GM18502 (cell line): ENCODE results near the gene U2AF2.
"Not testable (repeated sequence)": the region's sequence is repeated elsewhere in the genome, so short reads cannot be mapped to it uniquely, and the experiment has no call there.

ENCODE experiments used
- ATAC-seq: cut with Tn5 transposase; IDR thresholded peaks from one replicate; pipeline ENCODE4 v1.9.1; 2021; ENCODE audit warnings: mild to moderate bottlenecking; ENCODE audit not compliant: unreplicated experiment, poor library complexity

U2AF2 gene

GRCh38 chr19:55700813-55701212, 46.0 kb downstream of the U2AF2 start:
- ATAC-seq: no peak

- no peak for ATAC-seq
Measured at GRCh38 chr19:55702131-55702627, 47.3 kb downstream of the U2AF2 start.

GRCh38 chr19:55703790-55704215, 49.0 kb downstream of the U2AF2 start:
- no peak for ATAC-seq

- ATAC-seq: no peak
Measured at GRCh38 chr19:55704494-55705245, 49.8 kb downstream of the U2AF2 start.

- ATAC-seq: no peak
Measured at GRCh38 chr19:55705972-55706371, 51.1 kb downstream of the U2AF2 start.

GRCh38 chr19:55711719-55712118, 56.9 kb downstream of the U2AF2 start:
- no peak for ATAC-seq

- no peak for ATAC-seq
Measured at GRCh38 chr19:55712804-55713631, 58.2 kb downstream of the U2AF2 start.

GRCh38 chr19:55716531-55716930, 61.7 kb downstream of the U2AF2 start:
- ATAC-seq: no peak

- ATAC-seq: no peak
Measured at GRCh38 chr19:55717251-55717650, 62.4 kb downstream of the U2AF2 start.

GRCh38 chr19:55717879-55718711, 63.3 kb downstream of the U2AF2 start:
- ATAC-seq: not testable (repeated sequence)

GRCh38 chr19:55720214-55720746, 65.4 kb downstream of the U2AF2 start:
- ATAC-seq: no peak

- no peak for ATAC-seq
Measured at GRCh38 chr19:55720801-55721200, 66.0 kb downstream of the U2AF2 start.

GRCh38 chr19:55723491-55723890, 68.7 kb downstream of the U2AF2 start:
- ATAC-seq: no peak
